IPS-15b (cell line): ENCODE measurements around the gene SNX24.
A peak's percentile ranks its signal among the peaks of the same experiment; 100 is the strongest.

Experiments
- H3K27me3 ChIP-seq: one replicate; pipeline ENCODE4 v1.6.1; 2013; ENCODE audit warnings: low read length; ENCODE audit not compliant: control insufficient read depth, insufficient read depth
- H3K36me3 ChIP-seq: one replicate; pipeline ENCODE4 v1.6.1; 2013; ENCODE audit warnings: low read length; ENCODE audit not compliant: control insufficient read depth, insufficient read depth
- H3K4me1 ChIP-seq: one replicate; pipeline ENCODE4 v1.6.1; 2013; ENCODE audit warnings: mild to moderate bottlenecking, low read length; ENCODE audit not compliant: control insufficient read depth, insufficient read depth
- H3K4me3 ChIP-seq: one replicate; pipeline ENCODE4 v1.5.1; 2013; ENCODE audit warnings: low read depth, low read length
- H3K9ac ChIP-seq: one replicate; pipeline ENCODE4 v1.6.1; 2013; ENCODE audit warnings: low read depth, mild to moderate bottlenecking, low read length
- H3K9me3 ChIP-seq: one replicate; pipeline ENCODE4 v1.6.1; 2013; ENCODE audit warnings: mild to moderate bottlenecking, low read length; ENCODE audit not compliant: control insufficient read depth, insufficient read depth

Gene SNX24

GRCh38 chr5:123036391-123037103, 191.1 kb downstream of the SNX24 start, which contains the start of gene PPIC:
Gene PPIC, minus strand, starts transcription at chr5:123036725. Its CDS starts 100 bp downstream, at chr5:123036625.
- Histone ChIP-seq H3K9ac (peak within 1 kb of the TSS; percentile 51), H3K9me3 (no peaks in the 10 kb centered on the region), H3K27me3 (peaks cover 37% of the 10 kb centered on the region)

GRCh38 chr5:123037104-123037418, 191.6 kb downstream of the SNX24 start:
- peaks cover 37% of the 10 kb centered on the region for H3K27me3 ChIP-seq
- H3K9me3 ChIP-seq: no peaks in the 10 kb centered on the region
- H3K4me1 ChIP-seq: peaks cover 8% of the 10 kb centered on the region
- peak overlapping the region; percentile 51 for H3K9ac ChIP-seq
- H3K36me3 ChIP-seq: no peaks in the 10 kb centered on the region
- peak overlapping the region; percentile 62 for H3K4me3 ChIP-seq

More at GRCh38 chr5:123036391-123037103, 191.1 kb downstream of the SNX24 start, which contains the start of gene PPIC:
- H3K4me3 ChIP-seq: peak within 1 kb of the TSS; percentile 62
- H3K4me1 ChIP-seq: peaks cover 9% of the 10 kb centered on the region
- no peaks in the 10 kb centered on the region for H3K36me3 ChIP-seq

DNA sequence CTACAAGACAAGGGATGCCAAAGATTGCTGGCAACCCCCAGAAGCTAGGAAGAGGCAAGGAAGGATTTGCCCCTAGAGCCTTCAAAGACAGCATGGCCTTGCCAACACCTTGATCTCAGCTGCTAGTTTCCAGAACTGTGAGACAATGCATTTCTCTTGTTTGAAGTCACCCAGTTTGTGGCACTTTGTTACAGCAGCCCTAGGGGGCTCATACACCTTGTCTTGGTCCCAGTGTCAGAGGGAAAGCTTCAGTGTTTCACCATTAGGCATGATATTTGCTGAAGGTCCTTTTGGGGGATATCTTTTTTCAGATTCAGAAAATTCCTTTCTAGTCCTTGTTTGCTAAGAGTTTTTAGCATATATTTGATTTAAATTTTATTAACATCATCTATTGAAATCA, 194.3 kb downstream of the SNX24 start:
- Histone ChIP-seq H3K4me1 (peaks cover 8% of the 10 kb centered on the region), H3K27me3 (peaks cover 25% of the 10 kb centered on the region)

GRCh38 chr5:123044926-123045617, 199.7 kb downstream of the SNX24 start:
- Histone ChIP-seq H3K9ac (no peak overlapping the region), H3K9me3 (no peaks in the 10 kb centered on the region), H3K36me3 (no peaks in the 10 kb centered on the region), H3K4me1 (no peaks in the 10 kb centered on the region), H3K27me3 (no peaks in the 10 kb centered on the region), H3K4me3 (no peak overlapping the region)

More for the DNA sequence above, 194.3 kb downstream of the SNX24 start:
- H3K9ac ChIP-seq: no peak overlapping the region
- no peak overlapping the region for H3K4me3 ChIP-seq
- H3K36me3 ChIP-seq: no peaks in the 10 kb centered on the region
- H3K9me3 ChIP-seq: no peaks in the 10 kb centered on the region

DNA sequence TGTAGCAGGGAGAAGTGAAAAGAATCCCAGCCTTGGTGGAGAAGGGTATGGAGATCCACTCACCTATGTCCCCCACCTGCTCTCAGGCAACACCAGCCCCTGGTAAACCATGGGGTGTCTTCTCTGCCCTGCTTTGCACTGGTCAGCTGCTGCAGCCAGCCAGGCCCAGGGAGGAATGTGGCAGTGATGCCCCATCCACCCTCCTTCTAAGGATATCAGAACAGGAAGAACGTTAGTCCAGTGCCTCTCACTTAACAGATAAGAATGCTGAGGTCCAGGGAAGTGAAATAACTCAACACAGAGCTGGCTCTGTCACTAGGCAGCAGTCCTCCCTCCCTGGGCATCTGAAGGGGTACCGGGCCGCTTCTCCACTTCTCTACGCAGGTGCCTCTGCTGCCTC, 200.8 kb downstream of the SNX24 start:
- no peak overlapping the region for H3K4me3 ChIP-seq
- no peaks in the 10 kb centered on the region for H3K27me3 ChIP-seq
- no peaks in the 10 kb centered on the region for H3K9me3 ChIP-seq
- H3K36me3 ChIP-seq: no peaks in the 10 kb centered on the region
- H3K9ac ChIP-seq: no peak overlapping the region
- H3K4me1 ChIP-seq: no peaks in the 10 kb centered on the region

DNA sequence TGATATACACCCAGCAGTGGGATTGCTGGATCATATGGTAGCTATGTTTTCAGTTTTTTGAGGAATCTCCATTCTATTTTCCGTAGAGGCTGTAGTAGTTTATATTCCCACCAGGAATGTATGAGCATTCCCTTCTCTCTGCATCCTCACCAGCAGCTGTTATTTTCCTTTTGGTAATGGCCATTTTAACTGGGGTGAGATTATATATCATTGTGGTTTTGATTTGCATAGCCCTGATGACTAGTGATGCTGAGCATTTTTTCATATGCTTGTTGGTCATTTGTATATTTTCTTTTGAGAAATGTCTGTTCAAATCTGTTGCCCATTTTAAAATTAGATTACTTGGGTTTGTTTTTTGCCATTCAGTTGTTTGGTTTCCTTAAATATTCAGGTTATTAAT, 202.3 kb downstream of the SNX24 start:
- Histone ChIP-seq H3K9me3 (no peaks in the 10 kb centered on the region), H3K27me3 (no peaks in the 10 kb centered on the region), H3K36me3 (no peaks in the 10 kb centered on the region), H3K4me1 (no peaks in the 10 kb centered on the region), H3K4me3 (no peak overlapping the region), H3K9ac (no peak overlapping the region)

DNA sequence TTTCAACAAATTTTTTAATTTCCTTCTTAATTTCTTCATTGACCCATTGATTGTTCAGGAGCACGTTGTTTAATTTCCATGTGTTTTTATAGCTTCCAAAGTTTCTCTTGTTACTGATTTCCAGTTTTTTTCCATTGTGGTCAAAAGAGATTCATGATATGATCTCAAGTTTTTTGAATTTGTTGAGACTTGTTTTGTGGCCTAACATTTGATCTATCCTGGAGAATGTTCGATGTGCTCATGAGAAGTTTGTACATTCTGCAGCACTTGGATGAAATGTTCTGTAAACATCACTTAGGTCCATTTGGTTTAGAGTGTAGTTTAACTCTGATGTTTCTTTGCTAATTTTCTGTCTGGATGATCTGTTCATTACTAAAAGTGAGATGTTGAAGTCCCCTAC, 205.8 kb downstream of the SNX24 start:
- H3K9ac ChIP-seq: no peak overlapping the region
- no peaks in the 10 kb centered on the region for H3K27me3 ChIP-seq
- H3K4me3 ChIP-seq: no peak overlapping the region
- H3K36me3 ChIP-seq: no peaks in the 10 kb centered on the region
- H3K9me3 ChIP-seq: no peaks in the 10 kb centered on the region
- H3K4me1 ChIP-seq: no peaks in the 10 kb centered on the region
